Naive thymus-derived CD4-positive, alpha-beta T cell (primary cell): ENCODE measurements around the gene NR1H3. TPM values are rescaled to one million over a fixed set of nuclear protein-coding genes. Genes with fewer than 3 reads are reported as not detected.

Experiments
- ATAC-seq: fragments of 150-1000 bp; cut with Tn5 transposase; 2 replicates; pipeline ENCODE4 v1.10.0; 2021; ENCODE audit warnings: mild to moderate bottlenecking, moderate library complexity
- CTCF ChIA-PET: fragments of 350-600 bp; sonication (Branson Sonifier 250); formaldehyde crosslinking; loops from one replicate; lab custom pipeline; 2021; ENCODE audit warnings: antibody characterized with exemption; lab: Charles Lee
- POLR2A ChIA-PET: fragments of 350-600 bp; sonication (Branson Sonifier 250); formaldehyde crosslinking; loops from one replicate; lab custom pipeline; 2021; ENCODE audit warnings: antibody characterized with exemption, inconsistent platforms; lab: Charles Lee
- DNase-seq, 9 donors: peaks; one replicate each; pipeline versions ENCODE4 v3.0.0 to v3.0.0-alpha.2; 2020 to 2022; ENCODE audit warnings: mixed read lengths in 1 of 9
- H3K27ac ChIP-seq: one replicate; pipeline ENCODE4 v1.7.0; 2013; ENCODE audit warnings: mild to moderate bottlenecking, low read depth, low read length, moderate library complexity
- H3K27me3 ChIP-seq, 2 donors: one replicate each; pipeline ENCODE4 v1.7.0; 2013; ENCODE audit warnings: low read length in 2 of 2, mild to moderate bottlenecking in 2 of 2, moderate library complexity in 2 of 2; ENCODE audit not compliant: control insufficient read depth in 2 of 2, insufficient read depth in 2 of 2
- H3K36me3 ChIP-seq, 3 experiments: 1 replicate in 2 of 3; 2 replicates in 1 of 3; pipeline ENCODE4 v1.7.0; 2013; ENCODE audit warnings: low read length in 3 of 3, mild to moderate bottlenecking in 3 of 3, moderate library complexity in 1 of 3; ENCODE audit not compliant: insufficient read depth in 3 of 3, control insufficient read depth in 2 of 3
- H3K4me1 ChIP-seq, 2 donors: one replicate each; pipeline ENCODE4 v1.7.0; 2013; ENCODE audit warnings: low read length in 2 of 2, mild to moderate bottlenecking in 2 of 2, moderate library complexity in 1 of 2; ENCODE audit not compliant: control insufficient read depth in 2 of 2, insufficient read depth in 2 of 2
- H3K4me3 ChIP-seq: 2 replicates; pipeline ENCODE4 v1.7.0; 2013; ENCODE audit warnings: mild to moderate bottlenecking, low read length
- H3K9me3 ChIP-seq, 3 experiments: 1 replicate in 2 of 3; 2 replicates in 1 of 3; pipeline ENCODE4 v1.7.0; 2013; ENCODE audit warnings: low read length in 3 of 3; ENCODE audit not compliant: control insufficient read depth in 2 of 3
- H3K27ac Mint-ChIP-seq, 9 donors: one replicate each; pipeline ENCODE4 v1.8.0; 2020 to 2022; ENCODE audit warnings: mixed read lengths in 9 of 9, mild to moderate bottlenecking in 8 of 9, moderate library complexity in 5 of 9, inconsistent platforms in 2 of 9
- H3K27me3 Mint-ChIP-seq, 5 donors: one replicate each; pipeline ENCODE4 v1.8.0; 2021 to 2022; ENCODE audit warnings: mixed read lengths in 5 of 5, mild to moderate bottlenecking in 1 of 5
- H3K36me3 Mint-ChIP-seq, 5 donors: one replicate each; pipeline ENCODE4 v1.8.0; 2020 to 2022; ENCODE audit warnings: mixed read lengths in 5 of 5, mild to moderate bottlenecking in 3 of 5, inconsistent platforms in 1 of 5
- H3K4me1 Mint-ChIP-seq, 7 donors: one replicate each; pipeline ENCODE4 v1.8.0; 2020 to 2022; ENCODE audit warnings: mixed read lengths in 7 of 7, mild to moderate bottlenecking in 3 of 7, inconsistent platforms in 1 of 7
- H3K4me3 Mint-ChIP-seq, 10 donors: one replicate each; pipeline ENCODE4 v1.8.0; 2020 to 2022; ENCODE audit warnings: mild to moderate bottlenecking in 10 of 10, mixed read lengths in 10 of 10, moderate library complexity in 6 of 10, inconsistent platforms in 2 of 10
- H3K9me3 Mint-ChIP-seq, 11 donors: one replicate each; pipeline ENCODE4 v1.8.0; 2020 to 2022; ENCODE audit warnings: mixed read lengths in 11 of 11, mild to moderate bottlenecking in 4 of 11, inconsistent platforms in 1 of 11, moderate library complexity in 1 of 11
- intact Hi-C, 2 donors: fragments of 100-400 bp; cut with micrococcal nuclease; formaldehyde crosslinking; loops; one replicate each; pipeline ENCODE4 v1.15.1; 2023
- polyA plus RNA-seq, 2 donors: library from polyadenylated mRNA; unstranded; fragments of 300-500 nt; fragmentation: Illumina TruSeq; gene quantifications; one replicate each; pipeline ENCODE4 v1.2.3, GENCODE V29; 2021
- total RNA-seq, 6 experiments: library from RNA in 5 of 6; stranded (reverse) in 5 of 6; gene quantifications; 1 replicate in 5 of 6; 2 replicates in 1 of 6; pipeline ENCODE4 v1.2.3 and lab custom pipeline; 2021 to 2026

The NR1H3 gene
- total and polyA plus RNA-seq, 7 experiments from 2014 or later, result 3.7 to 19.4 (median 8.3) TPM

DNA sequence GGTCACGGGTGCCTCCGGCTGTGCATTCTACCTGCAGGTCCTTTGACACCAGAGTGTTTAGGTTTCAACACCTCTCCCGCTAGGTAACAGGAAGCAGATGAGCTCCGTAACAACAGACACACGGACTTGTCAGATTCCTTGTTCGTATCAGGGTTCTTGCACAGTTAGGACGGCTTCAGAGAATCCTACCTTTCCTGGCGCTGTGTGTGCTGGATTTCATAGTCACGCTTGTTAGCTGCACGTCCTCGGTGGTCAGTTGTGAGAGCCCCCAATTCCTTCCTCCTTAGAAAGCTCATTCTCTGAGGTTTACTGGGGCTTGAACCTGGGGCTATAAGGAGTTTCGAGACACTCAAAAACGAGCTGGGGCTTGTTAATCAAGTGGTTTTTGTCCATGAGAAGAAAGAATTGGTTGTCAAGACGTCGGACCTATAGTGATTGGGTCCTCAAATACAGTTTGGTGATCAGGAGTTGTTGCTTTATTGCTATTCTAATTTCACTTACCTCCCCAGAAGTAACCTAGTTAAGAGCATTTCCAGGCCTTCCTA lies 42.4 kb upstream of the NR1H3 start:
- Histone ChIP-seq H3K9me3 (no peaks in the 10 kb centered on the region), H3K4me1 (peaks cover 3 to 21% of the 10 kb centered on the region in 2 donors), H3K4me3 (peak overlapping the region; percentile 89), H3K27ac (peak overlapping the region; percentile 85), H3K36me3 (peaks cover 0 to 20% (median 0%) of the 10 kb centered on the region in 3 experiments), H3K27me3 (no peaks in the 10 kb centered on the region)
- H3K4me1 Mint-ChIP-seq, result peaks cover 27 to 49% (median 37%) of the 10 kb centered on the region in 7 donors
- H3K27me3 Mint-ChIP-seq, result no peaks in the 10 kb centered on the region
- DNase-seq, result no peak
- H3K9me3 Mint-ChIP-seq, result peaks cover 0 to 2% (median 0%) of the 10 kb centered on the region in 11 donors
- peaks cover 8 to 39% (median 20%) of the 10 kb centered on the region in 5 donors for H3K36me3 Mint-ChIP-seq
- ATAC-seq, result no peak
- POLR2A ChIA-PET, result interaction anchor here (0.5 to 3.4 kb wide), 23 partner anchors 9 to 553 kb away, joined by 3 to 63 read pairs (median 5); partner anchors contain the start of genes ACP2, ARFGAP2, MADD and NR1H3
- CTCF ChIA-PET, result interaction anchor here (1.0 to 3.1 kb wide), 5 partner anchors 19 to 55 kb away, joined by 5 to 15 read pairs (median 10); partner anchors contain the start of genes ACP2, ARFGAP2 and MADD
- H3K4me3 Mint-ChIP-seq, result peak overlapping the region; percentile 92 to 100 (median 96)
- intact Hi-C loops, result loop anchor here (1.0 to 10.0 kb wide), 7 partner anchors 10 to 601 kb away; partner anchors contain the start of genes ACP2 (in 1 of the 2), ATG13 (in 1 of the 2), CSTPP1 (in 1 of the 2) and HARBI1 (in 1 of the 2)
- H3K27ac Mint-ChIP-seq, result peak overlapping the region; percentile 96 to 100 (median 98)

GRCh38 chr11:47216121-47216798 lies 41.5 kb upstream of the NR1H3 start:
- H3K4me1 ChIP-seq, result peaks cover 3 to 21% of the 10 kb centered on the region in 2 donors
- peak overlapping the region; percentile 85 for H3K27ac ChIP-seq
- H3K27me3 ChIP-seq, result no peaks in the 10 kb centered on the region
- Mint-ChIP-seq H3K27me3 (no peaks in the 10 kb centered on the region), H3K4me3 (peak overlapping the region; percentile 92 to 100 (median 96)), H3K36me3 (peaks cover 8 to 40% (median 22%) of the 10 kb centered on the region in 5 donors), H3K27ac (peak overlapping the region; percentile 96 to 100 (median 98)), H3K9me3 (peaks cover 0 to 2% (median 0%) of the 10 kb centered on the region in 11 donors), H3K4me1 (peaks cover 27 to 50% (median 37%) of the 10 kb centered on the region in 7 donors)
- DNase-seq (peak in 6 of 9 donors; percentile 5 to 65 (median 16)), ATAC-seq (no peak)
- ChIA-PET CTCF (interaction anchor here (0.7 to 3.1 kb wide), 4 partner anchors 17 to 43 kb away, joined by 3 to 15 read pairs (median 6); partner anchors contain the start of gene ACP2), POLR2A (interaction anchor here (1.0 to 3.4 kb wide), 11 partner anchors 8 to 552 kb away, joined by 3 to 63 read pairs (median 9); partner anchors contain the start of genes ACP2, ARFGAP2 and MADD)
- intact Hi-C loops, result loop anchor here (10.0 kb wide), 2 partner anchors 189 to 601 kb away; partner anchors contain the start of genes ATG13 (in 1 of the 2), HARBI1 (in 1 of the 2) and SLC39A13 (in 1 of the 2)
- no peaks in the 10 kb centered on the region for H3K9me3 ChIP-seq
- H3K36me3 ChIP-seq, result peaks cover 0 to 24% (median 0%) of the 10 kb centered on the region in 3 experiments
- H3K4me3 ChIP-seq, result peak overlapping the region; percentile 89

- peak overlapping the region in 1 of 10 donors; percentile 3 for H3K4me3 Mint-ChIP-seq
- peaks cover 0 to 17% of the 10 kb centered on the region in 2 donors for H3K4me1 ChIP-seq
- DNase-seq (no peak), ATAC-seq (no peak)
- ChIA-PET CTCF (no interaction called here), POLR2A (interaction anchor here (0.8 to 1.3 kb wide), 5 partner anchors 15 to 58 kb away, joined by 3 read pairs; no protein-coding TSS in a partner anchor)
- H3K27me3 Mint-ChIP-seq, result no peaks in the 10 kb centered on the region
- H3K4me1 Mint-ChIP-seq, result peaks cover 23 to 55% (median 33%) of the 10 kb centered on the region in 7 donors
- no peaks in the 10 kb centered on the region for H3K27me3 ChIP-seq
- H3K27ac Mint-ChIP-seq, result peak overlapping the region in 6 of 9 donors; percentile 4 to 56 (median 35)
- H3K4me3 ChIP-seq, result no peak overlapping the region
- H3K9me3 Mint-ChIP-seq, result peaks cover 0 to 2% (median 0%) of the 10 kb centered on the region in 11 donors
- no peak overlapping the region for H3K27ac ChIP-seq
- intact Hi-C loops, result no loop called here
- H3K36me3 ChIP-seq, result peaks cover 0 to 35% (median 0%) of the 10 kb centered on the region in 3 experiments
- no peaks in the 10 kb centered on the region for H3K9me3 ChIP-seq
- peaks cover 8 to 52% (median 26%) of the 10 kb centered on the region in 5 donors for H3K36me3 Mint-ChIP-seq
Measured at GRCh38 chr11:47220401-47220821, 37.4 kb upstream of the NR1H3 start.

DNA sequence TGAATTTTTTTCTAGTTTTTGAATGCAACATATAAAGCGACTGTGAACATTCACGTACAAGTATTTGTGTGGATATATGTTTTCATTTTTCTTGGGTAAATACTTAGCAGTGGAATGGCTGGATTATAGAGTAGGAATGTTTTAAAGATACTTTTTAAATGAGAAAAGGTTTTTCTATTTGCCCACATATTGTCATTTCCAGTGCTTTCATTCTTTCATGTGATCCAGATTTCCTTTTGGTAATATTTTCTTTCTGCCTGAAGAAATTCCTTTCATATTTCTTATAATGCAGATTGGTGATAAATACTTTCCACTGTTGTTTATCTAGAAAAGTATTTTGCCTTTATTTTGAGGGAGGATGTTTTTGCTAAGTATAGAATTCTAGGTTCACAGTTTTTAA lies 35.1 kb upstream of the NR1H3 start:
- POLR2A ChIA-PET, result interaction anchor here (1.0 kb wide), 1 partner anchor 26 kb away, joined by 3 read pairs; the partner anchor contains the start of gene ACP2
- no peak overlapping the region for H3K27ac Mint-ChIP-seq
- peaks cover 8 to 40% (median 24%) of the 10 kb centered on the region in 5 donors for H3K36me3 Mint-ChIP-seq

GRCh38 chr11:47225552-47226400 lies 32.0 kb upstream of the NR1H3 start:
- CTCF ChIA-PET, result interaction anchor here (0.6 kb wide), 2 partner anchors 342 to 799 kb away, joined by 3 to 9 read pairs; no protein-coding TSS in a partner anchor
- peaks cover 0 to 28% (median 4%) of the 10 kb centered on the region in 7 donors for H3K4me1 Mint-ChIP-seq

More for the DNA sequence above, 35.1 kb upstream of the NR1H3 start:
- no peaks in the 10 kb centered on the region for H3K9me3 ChIP-seq
- peaks cover 0 to 3% of the 10 kb centered on the region in 2 donors for H3K4me1 ChIP-seq
- intact Hi-C loops, result no loop called here
- no peak overlapping the region for H3K27ac ChIP-seq
- H3K27me3 ChIP-seq, result no peaks in the 10 kb centered on the region
- Mint-ChIP-seq H3K4me1 (peaks cover 10 to 43% (median 16%) of the 10 kb centered on the region in 7 donors), H3K4me3 (no peak overlapping the region), H3K9me3 (peaks cover 0 to 2% (median 0%) of the 10 kb centered on the region in 11 donors), H3K27me3 (no peaks in the 10 kb centered on the region)
- CTCF ChIA-PET, result no interaction called here
- ATAC-seq (no peak), DNase-seq (no peak)
- H3K4me3 ChIP-seq, result no peak overlapping the region
- peaks cover 0 to 42% (median 0%) of the 10 kb centered on the region in 3 experiments for H3K36me3 ChIP-seq

More at GRCh38 chr11:47225552-47226400, 32.0 kb upstream of the NR1H3 start:
- no peaks in the 10 kb centered on the region for H3K9me3 Mint-ChIP-seq
- no peaks in the 10 kb centered on the region for H3K9me3 ChIP-seq
- H3K27me3 Mint-ChIP-seq, result no peaks in the 10 kb centered on the region
- POLR2A ChIA-PET, result no interaction called here
- DNase-seq, result no peak
- H3K4me3 ChIP-seq, result no peak overlapping the region
- no peak overlapping the region for H3K27ac ChIP-seq
- H3K36me3 Mint-ChIP-seq, result peaks cover 0 to 32% (median 16%) of the 10 kb centered on the region in 5 donors
- peaks cover 0 to 25% (median 0%) of the 10 kb centered on the region in 3 experiments for H3K36me3 ChIP-seq
- H3K4me3 Mint-ChIP-seq, result peak overlapping the region in 1 of 10 donors; percentile 70
- peak; percentile 57 for ATAC-seq
- H3K4me1 ChIP-seq, result no peaks in the 10 kb centered on the region
- no peaks in the 10 kb centered on the region for H3K27me3 ChIP-seq
- peak overlapping the region in 3 of 9 donors; percentile 32 to 82 (median 66) for H3K27ac Mint-ChIP-seq
- intact Hi-C loops, result loop anchor here in 1 of 2 donors (1.0 kb wide), 1 partner anchor 10 kb away; no protein-coding TSS in a partner anchor
